Natural killer cell treated with Interleukin-12 subunit alpha and Interleukin-12 subunit beta and Interleukin-15 and Interleukin-18, amount 100 ng/mL, for 72 hours (primary cell): Measurements from ENCODE around the gene PCBP1. TPM values are rescaled to one million over a fixed set of nuclear protein-coding genes. Genes with fewer than 3 reads are reported as not detected.
A peak's percentile ranks its signal among the peaks of the same experiment; 100 is the strongest.
"Not testable (repeated sequence)": the region's sequence is repeated elsewhere in the genome, so short reads cannot be mapped to it uniquely, and the experiment has no call there.

ENCODE experiments used
- ATAC-seq, 2 donors: fragments of 150-1000 bp; cut with Tn5 transposase in 1 of 2; sonication (Bioruptor Pico), chemical (Tn5 transposase) in 1 of 2; 2 replicates each; pipeline ENCODE4 v1.10.0; 2021
- DNase-seq: peaks from one replicate; pipeline ENCODE4 v3.0.0; 2022; ENCODE audit warnings: low spot score
- H3K27ac Mint-ChIP-seq, 2 donors: 1 replicate in 1 of 2; 2 replicates in 1 of 2; pipeline ENCODE4 v1.8.0; 2022; ENCODE audit warnings: mixed read lengths in 2 of 2, mild to moderate bottlenecking in 1 of 2, moderate library complexity in 1 of 2
- H3K27me3 Mint-ChIP-seq, 2 donors: 1 replicate in 1 of 2; 2 replicates in 1 of 2; pipeline ENCODE4 v1.8.0; 2022; ENCODE audit warnings: mixed read lengths in 2 of 2
- H3K36me3 Mint-ChIP-seq: one replicate; pipeline ENCODE4 v1.8.0; 2022; ENCODE audit warnings: mixed read lengths
- H3K4me1 Mint-ChIP-seq, 2 donors: 1 replicate in 1 of 2; 2 replicates in 1 of 2; pipeline ENCODE4 v1.8.0; 2022; ENCODE audit warnings: low read depth in 2 of 2, mixed read lengths in 2 of 2, mild to moderate bottlenecking in 1 of 2
- H3K4me3 Mint-ChIP-seq: one replicate; pipeline ENCODE4 v1.8.0; 2022; ENCODE audit warnings: mixed read lengths
- H3K9me3 Mint-ChIP-seq: 2 replicates; pipeline ENCODE4 v1.8.0; 2022; ENCODE audit warnings: mixed read lengths
- total RNA-seq, 2 donors: library from RNA; stranded (reverse); gene quantifications; one replicate each; pipeline ENCODE4 v1.2.3, GENCODE V29; 2022

PCBP1 gene
- total RNA-seq, 2 donors from 2014 or later = 357 to 363 TPM

- H3K4me1 Mint-ChIP-seq = peaks cover 63 to 65% of the 10 kb centered on the region in 2 donors
- ATAC-seq (no peak), DNase-seq (no peak)
- no peaks in the 10 kb centered on the region for H3K36me3 Mint-ChIP-seq
- H3K4me3 Mint-ChIP-seq = peak overlapping the region; percentile 94
- H3K27ac Mint-ChIP-seq = peak overlapping the region; percentile 99 to 100
- H3K9me3 Mint-ChIP-seq = no peaks in the 10 kb centered on the region
- H3K27me3 Mint-ChIP-seq = no peaks in the 10 kb centered on the region
These were observed 45.8 kb downstream of the PCBP1 start for GRCh38 chr2:70133127-70133452.

GRCh38 chr2:70133491-70134322, 46.4 kb downstream of the PCBP1 start:
- ATAC-seq = peak; percentile 55 to 56
- H3K27ac Mint-ChIP-seq = peak overlapping the region; percentile 99 to 100
- H3K27me3 Mint-ChIP-seq = no peaks in the 10 kb centered on the region
- no peaks in the 10 kb centered on the region for H3K36me3 Mint-ChIP-seq
- H3K9me3 Mint-ChIP-seq = no peaks in the 10 kb centered on the region
- H3K4me3 Mint-ChIP-seq = peak overlapping the region; percentile 94
- peak; percentile 67 for DNase-seq
- peaks cover 63 to 66% of the 10 kb centered on the region in 2 donors for H3K4me1 Mint-ChIP-seq

DNA sequence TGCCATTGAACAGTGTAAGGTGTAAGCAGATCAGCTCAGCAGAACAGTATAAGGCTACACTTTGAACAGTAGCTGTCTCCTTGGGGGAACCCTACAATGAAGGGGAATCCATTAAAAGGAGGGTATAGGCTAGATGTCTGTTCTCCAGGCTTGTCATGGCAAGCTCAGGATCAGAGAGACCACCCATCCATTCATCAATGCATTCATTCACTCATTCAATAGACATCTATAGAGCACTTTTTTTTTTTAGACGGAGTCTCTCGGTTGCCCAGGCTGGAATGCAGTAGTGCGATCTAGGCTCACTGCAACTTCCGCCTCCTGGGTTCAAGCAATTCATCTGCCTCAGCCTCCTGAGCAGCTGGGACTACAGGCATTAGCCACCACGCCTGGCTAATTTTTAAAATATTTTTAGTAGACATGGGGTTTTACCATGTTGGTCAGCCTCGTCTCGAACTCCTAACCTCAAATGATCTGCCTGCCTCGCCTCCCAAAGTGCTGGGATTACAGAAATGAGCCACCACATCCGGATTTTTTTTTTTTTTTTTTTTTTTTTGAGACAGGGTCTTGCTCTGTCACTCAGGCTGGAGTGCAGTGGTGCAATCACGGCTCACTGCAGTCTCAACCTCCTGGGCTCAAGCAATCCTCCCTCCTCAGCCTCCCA, 47.2 kb downstream of the PCBP1 start:
- H3K27me3 Mint-ChIP-seq, H3K36me3 Mint-ChIP-seq, ATAC-seq: not testable (repeated sequence)

More for the DNA sequence above, 47.2 kb downstream of the PCBP1 start:
- not testable (repeated sequence) for DNase-seq, H3K9me3 Mint-ChIP-seq
- H3K27ac Mint-ChIP-seq = peak overlapping the region; percentile 99 to 100
- peaks cover 62 to 66% of the 10 kb centered on the region in 2 donors for H3K4me1 Mint-ChIP-seq
- peak overlapping the region; percentile 94 for H3K4me3 Mint-ChIP-seq

Other genes with a start within 250 kb of the PCBP1 start
- gene SNRNP27, start 193.5 kb upstream of the PCBP1 start, total RNA-seq = 10 to 100 TPM; 43.0 to 64.4 TPM
- gene MXD1, start 172.4 kb upstream of the PCBP1 start, total RNA-seq = 10 to 100 TPM; 27.6 to 42.7 TPM
- gene ASPRV1, start 125.8 kb upstream of the PCBP1 start, total RNA-seq = under 1 TPM; 0.55 to 0.84 TPM
- gene C2orf42, start 103.5 kb downstream of the PCBP1 start, total RNA-seq = 10 to 100 TPM; 24.3 to 26.1 TPM
- 100 to 1,000 TPM; 103 to 125 TPM for gene TIA1, start 161.2 kb downstream of the PCBP1 start, total RNA-seq
- 10 to 100 TPM; 11.5 to 14.1 TPM for gene PCYOX1, start 170.7 kb downstream of the PCBP1 start, total RNA-seq
- 100 to 1,000 TPM; 226 to 244 TPM for gene SNRPG, start 206.3 kb downstream of the PCBP1 start, total RNA-seq
- 10 to 100 TPM; 45.5 to 86.2 TPM for gene FAM136A, start 214.6 kb downstream of the PCBP1 start, total RNA-seq